Measurements from ENCODE around the gene MBIP. TPM values are rescaled to one million over a fixed set of nuclear protein-coding genes. Genes with fewer than 3 reads are reported as not detected.

MBIP gene
- total RNA-seq, 6 experiments from 2014 or later: 8.2 to 13.4 (median 10.3) TPM

DNA sequence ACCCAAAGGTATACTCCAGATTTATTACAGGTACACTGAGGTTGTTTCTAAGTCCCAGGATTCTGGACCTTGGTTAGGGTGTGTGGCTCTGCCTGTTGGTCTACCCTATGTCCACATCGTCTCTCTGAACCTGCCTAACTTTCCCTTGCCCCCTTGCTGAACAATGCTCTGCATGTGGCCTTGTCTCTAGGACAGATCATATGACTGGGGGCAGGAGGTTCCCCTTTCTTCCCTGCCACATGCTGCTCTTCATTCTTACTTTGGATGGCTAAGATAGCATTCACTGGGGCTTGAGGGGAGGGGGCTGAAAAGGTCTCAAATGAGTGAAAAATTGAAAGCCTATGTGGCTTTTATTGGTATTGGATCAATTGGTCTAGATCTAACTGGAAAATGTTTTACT, 49.2 kb downstream of the MBIP start:
- peaks cover 0 to 9% (median 0%) of the 10 kb centered on the region in 4 donors for H3K4me1 ChIP-seq
- ATAC-seq (no peak), DNase-seq (no peak)
- H3K27ac ChIP-seq: no peak overlapping the region
- H3K27me3 ChIP-seq: peaks cover 6% of the 10 kb centered on the region in 2 donors
- TF ChIP-seq POLR2A (IDR thresholded peaks at IDR 0.05): no peak
- TF ChIP-seq, protein P1, sequence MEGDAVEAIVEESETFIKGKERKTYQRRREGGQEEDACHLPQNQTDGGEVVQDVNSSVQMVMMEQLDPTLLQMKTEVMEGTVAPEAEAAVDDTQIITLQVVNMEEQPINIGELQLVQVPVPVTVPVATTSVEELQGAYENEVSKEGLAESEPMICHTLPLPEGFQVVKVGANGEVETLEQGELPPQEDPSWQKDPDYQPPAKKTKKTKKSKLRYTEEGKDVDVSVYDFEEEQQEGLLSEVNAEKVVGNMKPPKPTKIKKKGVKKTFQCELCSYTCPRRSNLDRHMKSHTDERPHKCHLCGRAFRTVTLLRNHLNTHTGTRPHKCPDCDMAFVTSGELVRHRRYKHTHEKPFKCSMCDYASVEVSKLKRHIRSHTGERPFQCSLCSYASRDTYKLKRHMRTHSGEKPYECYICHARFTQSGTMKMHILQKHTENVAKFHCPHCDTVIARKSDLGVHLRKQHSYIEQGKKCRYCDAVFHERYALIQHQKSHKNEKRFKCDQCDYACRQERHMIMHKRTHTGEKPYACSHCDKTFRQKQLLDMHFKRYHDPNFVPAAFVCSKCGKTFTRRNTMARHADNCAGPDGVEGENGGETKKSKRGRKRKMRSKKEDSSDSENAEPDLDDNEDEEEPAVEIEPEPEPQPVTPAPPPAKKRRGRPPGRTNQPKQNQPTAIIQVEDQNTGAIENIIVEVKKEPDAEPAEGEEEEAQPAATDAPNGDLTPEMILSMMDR (IDR thresholded peaks at IDR 0.05): no peak
- H3K36me3 ChIP-seq: no peaks in the 10 kb centered on the region
- intact Hi-C loops (cut with DNase I): no loop called here
- 27% methylated on average over 1 of the region's 1 CpG for WGBS (ENCODE audit: insufficient coverage, low coverage, low lambda C conversion rate, missing lambda C conversion rate)
- H3K9me3 ChIP-seq: no peaks in the 10 kb centered on the region
- H3K4me3 ChIP-seq: no peak overlapping the region

DNA sequence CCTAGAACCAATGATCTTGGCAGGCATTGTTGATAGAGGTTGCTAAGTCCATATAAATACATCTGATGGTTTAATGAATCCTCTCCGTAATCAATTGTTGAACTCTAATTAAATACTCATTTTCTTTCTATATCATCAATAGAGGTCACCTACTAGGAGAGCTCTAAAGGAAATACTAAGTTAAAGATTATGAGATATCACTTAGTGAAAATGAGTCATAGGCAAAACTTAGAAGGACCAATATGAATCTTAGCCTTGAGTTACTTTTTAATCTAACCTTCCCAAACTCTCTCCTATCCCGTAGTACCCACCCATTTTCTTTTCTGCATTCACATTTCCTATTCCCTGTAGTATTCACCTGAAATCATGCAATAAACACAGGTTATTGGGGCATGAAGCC, 50.2 kb downstream of the MBIP start:
- DNase-seq (no peak), ATAC-seq (no peak)
- intact Hi-C loops (cut with DNase I): no loop called here
- peaks cover 6% of the 10 kb centered on the region in 2 donors for H3K27me3 ChIP-seq
- no peak overlapping the region for H3K27ac ChIP-seq
- no peaks in the 10 kb centered on the region for H3K9me3 ChIP-seq
- 68% methylated on average over 2 of the region's 2 CpGs for WGBS (ENCODE audit: insufficient coverage, low coverage, low lambda C conversion rate, missing lambda C conversion rate)
- H3K36me3 ChIP-seq: no peaks in the 10 kb centered on the region
- H3K4me1 ChIP-seq: peaks cover 0 to 9% (median 0%) of the 10 kb centered on the region in 4 donors
- H3K4me3 ChIP-seq: no peak overlapping the region
- TF ChIP-seq, protein P1 (IDR thresholded peaks at IDR 0.05): no peak
- TF ChIP-seq POLR2A (IDR thresholded peaks at IDR 0.05): no peak

DNA sequence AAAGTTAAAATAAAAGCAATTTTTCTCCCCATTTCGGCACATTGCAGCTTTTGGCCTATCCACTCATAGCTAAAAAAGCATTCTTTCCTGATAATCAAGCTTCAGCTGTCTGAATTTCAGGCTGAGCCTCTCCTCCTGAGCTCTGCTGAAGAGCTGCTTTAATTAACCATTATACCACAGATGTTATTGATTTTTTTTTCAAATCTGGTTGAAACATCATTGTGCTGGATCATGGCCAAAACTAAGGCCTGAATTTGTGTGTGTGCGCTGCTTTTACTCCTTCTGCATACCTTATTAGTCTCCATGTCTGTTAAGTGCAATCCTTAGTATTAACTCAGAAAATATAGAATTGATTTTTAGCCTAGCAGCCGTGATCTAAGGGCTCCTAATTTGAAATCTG, 52.3 kb downstream of the MBIP start:
- no peak for TF ChIP-seq POLR2A (IDR thresholded peaks at IDR 0.05)
- TF ChIP-seq, protein P1 (IDR thresholded peaks at IDR 0.05): no peak
- ATAC-seq (no peak), DNase-seq (no peak)
- no peaks in the 10 kb centered on the region for H3K9me3 ChIP-seq
- H3K27me3 ChIP-seq: peaks cover 5 to 6% of the 10 kb centered on the region in 2 donors
- H3K36me3 ChIP-seq: no peaks in the 10 kb centered on the region
- 71% methylated on average over 3 of the region's 3 CpGs for WGBS (ENCODE audit: insufficient coverage, low coverage, low lambda C conversion rate, missing lambda C conversion rate)
- H3K4me3 ChIP-seq: no peak overlapping the region
- no peak overlapping the region for H3K27ac ChIP-seq
- peaks cover 0 to 9% (median 0%) of the 10 kb centered on the region in 4 donors for H3K4me1 ChIP-seq
- intact Hi-C loops (cut with DNase I): no loop called here

DNA sequence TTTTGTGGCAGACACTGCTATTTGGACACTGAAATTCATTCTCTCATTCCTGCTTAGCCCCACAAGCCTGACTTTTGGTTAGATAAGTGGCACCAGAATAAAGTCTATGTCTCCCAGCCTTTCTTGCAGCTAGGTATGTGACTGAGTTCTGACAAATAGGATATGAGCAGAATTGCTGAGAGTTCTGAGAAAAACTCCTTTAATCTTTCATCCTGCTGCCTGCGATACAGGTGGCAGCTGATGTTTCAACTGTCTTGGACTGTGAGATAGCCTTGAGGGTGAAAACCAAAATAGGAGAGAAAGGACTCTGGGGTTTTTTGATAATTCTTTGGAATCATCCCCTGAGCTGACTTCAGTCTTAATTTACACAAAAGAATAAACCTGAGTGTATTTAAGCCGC, 55.8 kb downstream of the MBIP start:
- Histone ChIP-seq H3K27me3 (no peaks in the 10 kb centered on the region), H3K4me1 (no peaks in the 10 kb centered on the region), H3K4me3 (no peak overlapping the region), H3K27ac (no peak overlapping the region), H3K9me3 (no peaks in the 10 kb centered on the region), H3K36me3 (no peaks in the 10 kb centered on the region)
- 92% methylated on average over 2 of the region's 2 CpGs for WGBS (ENCODE audit: insufficient coverage, low coverage, low lambda C conversion rate, missing lambda C conversion rate)
- DNase-seq: no peak
- intact Hi-C loops (cut with DNase I): no loop called here
- TF ChIP-seq, protein P1 (IDR thresholded peaks at IDR 0.05): no peak
- no peak for TF ChIP-seq POLR2A (IDR thresholded peaks at IDR 0.05)
- no peak for ATAC-seq

DNA sequence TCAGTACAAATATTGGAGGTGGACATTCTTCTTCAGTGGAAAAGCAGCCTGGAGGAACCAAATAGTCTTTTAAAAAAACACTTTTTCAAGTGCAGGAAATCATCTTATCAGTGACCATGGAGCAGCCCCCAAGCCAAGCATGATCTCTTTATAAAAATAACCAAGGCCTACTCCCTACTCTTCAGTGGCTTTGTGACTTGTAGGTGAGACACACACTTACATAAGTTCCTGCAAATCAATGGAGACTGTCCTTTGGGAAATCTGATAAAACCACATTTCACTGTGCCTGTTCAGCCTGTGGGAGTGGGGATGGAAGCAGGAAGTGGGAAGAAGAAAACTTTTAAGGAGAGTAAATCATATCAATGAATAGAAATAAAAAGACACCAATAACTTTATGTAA, 56.3 kb downstream of the MBIP start:
- no peaks in the 10 kb centered on the region for H3K36me3 ChIP-seq
- H3K4me1 ChIP-seq: no peaks in the 10 kb centered on the region
- no peak for DNase-seq
- H3K27ac ChIP-seq: no peak overlapping the region
- no peak for ATAC-seq
- intact Hi-C loops (cut with DNase I): no loop called here
- no peaks in the 10 kb centered on the region for H3K27me3 ChIP-seq
- no peaks in the 10 kb centered on the region for H3K9me3 ChIP-seq
- TF ChIP-seq, protein P1 (IDR thresholded peaks at IDR 0.05): no peak
- no peak for TF ChIP-seq POLR2A (IDR thresholded peaks at IDR 0.05)
- H3K4me3 ChIP-seq: no peak overlapping the region

Measured in right lobe of liver (tissue), 6 donors.